ENCODE results near the gene IL22. TPM values are rescaled to one million over a fixed set of nuclear protein-coding genes. Genes with fewer than 3 reads are reported as not detected.

IL22 gene
- total RNA-seq, 1 experiment from 2014 or later: not detected

DNA sequence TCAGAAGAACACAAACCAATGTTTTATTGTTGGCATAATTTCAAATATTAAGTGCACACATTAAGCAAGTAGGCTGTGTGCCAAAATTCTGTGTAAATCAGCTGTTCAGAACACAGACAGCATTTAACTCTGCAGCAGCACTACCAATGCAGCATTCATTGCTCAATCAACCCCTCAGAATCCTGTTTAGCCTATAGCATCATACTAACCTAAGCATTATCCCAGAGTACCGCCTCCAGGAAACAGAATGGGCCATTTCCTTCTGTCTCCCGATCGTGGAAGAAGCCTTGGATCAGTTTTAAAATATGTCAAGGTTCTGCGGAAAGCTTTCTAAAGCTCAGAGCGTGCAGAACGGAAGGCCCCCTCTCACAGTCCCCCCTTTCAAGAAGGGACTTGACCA is 31.1 kb downstream of the IL22 start:
- no peaks in the 10 kb centered on the region for H3K27me3 ChIP-seq (ENCODE audit: insufficient read depth, low read length)
- Mint-ChIP-seq H3K9me3 (no peaks in the 10 kb centered on the region), H3K27me3 (ENCODE audit: low read depth) (peaks cover 2% of the 10 kb centered on the region; the same call in 1 of the 2 replicates), H3K4me3 (peak overlapping the region in 1 of 2 experiments; percentile 9; a peak in 1 of 5 replicates), H3K4me1 (peaks cover 8% of the 10 kb centered on the region in 2 experiments; a peak in 3 of 4 replicates), H3K27ac (no peak overlapping the region), H3K36me3 (ENCODE audit: insufficient read depth in 1 of 3, low read depth in 3 of 3) (no peaks in the 10 kb centered on the region)
- H3K9ac ChIP-seq (ENCODE audit: extremely low read depth, insufficient read length, low read length): no peak overlapping the region
- no peaks in the 10 kb centered on the region for H4K20me1 ChIP-seq (ENCODE audit: control insufficient read depth, insufficient read depth, insufficient read length)
- H3K4ac ChIP-seq (ENCODE audit: low read depth, low read length): no peak overlapping the region
- TF ChIP-seq, protein P1, sequence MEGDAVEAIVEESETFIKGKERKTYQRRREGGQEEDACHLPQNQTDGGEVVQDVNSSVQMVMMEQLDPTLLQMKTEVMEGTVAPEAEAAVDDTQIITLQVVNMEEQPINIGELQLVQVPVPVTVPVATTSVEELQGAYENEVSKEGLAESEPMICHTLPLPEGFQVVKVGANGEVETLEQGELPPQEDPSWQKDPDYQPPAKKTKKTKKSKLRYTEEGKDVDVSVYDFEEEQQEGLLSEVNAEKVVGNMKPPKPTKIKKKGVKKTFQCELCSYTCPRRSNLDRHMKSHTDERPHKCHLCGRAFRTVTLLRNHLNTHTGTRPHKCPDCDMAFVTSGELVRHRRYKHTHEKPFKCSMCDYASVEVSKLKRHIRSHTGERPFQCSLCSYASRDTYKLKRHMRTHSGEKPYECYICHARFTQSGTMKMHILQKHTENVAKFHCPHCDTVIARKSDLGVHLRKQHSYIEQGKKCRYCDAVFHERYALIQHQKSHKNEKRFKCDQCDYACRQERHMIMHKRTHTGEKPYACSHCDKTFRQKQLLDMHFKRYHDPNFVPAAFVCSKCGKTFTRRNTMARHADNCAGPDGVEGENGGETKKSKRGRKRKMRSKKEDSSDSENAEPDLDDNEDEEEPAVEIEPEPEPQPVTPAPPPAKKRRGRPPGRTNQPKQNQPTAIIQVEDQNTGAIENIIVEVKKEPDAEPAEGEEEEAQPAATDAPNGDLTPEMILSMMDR (conservative IDR thresholded peaks at IDR 0.05): no peak
- H3K79me1 ChIP-seq (ENCODE audit: insufficient read depth, low read depth, low read length, poor library complexity, severe bottlenecking): no peaks in the 10 kb centered on the region
- no peaks in the 10 kb centered on the region for H3K79me2 ChIP-seq (ENCODE audit: insufficient read depth, low read length)
- no peaks in the 10 kb centered on the region for H3K23me2 ChIP-seq (ENCODE audit: insufficient read length, low read depth, low read length, poor library complexity, severe bottlenecking)
- H3T11ph ChIP-seq (ENCODE audit: low read length): no peak overlapping the region
- H3K14ac ChIP-seq (ENCODE audit: insufficient read depth, low read length): no peak overlapping the region
- no peak overlapping the region for H2BK15ac ChIP-seq (ENCODE audit: low read depth, low read length)
- no peak overlapping the region for H4K5ac ChIP-seq (ENCODE audit: insufficient read length, low read depth, low read length)
- H2BK12ac ChIP-seq (ENCODE audit: insufficient read length, low read depth, low read length): no peak overlapping the region
- H3K4me2 ChIP-seq (ENCODE audit: insufficient read depth, insufficient read length, low read length): no peak overlapping the region
- H3K18ac ChIP-seq (ENCODE audit: insufficient read length, low read depth, low read length): no peak overlapping the region
- H3K56ac ChIP-seq (ENCODE audit: insufficient read length, low read depth, low read length): no peak overlapping the region
- no peaks in the 10 kb centered on the region for H3K4me1 ChIP-seq (ENCODE audit: insufficient read depth, low read length)
- no peaks in the 10 kb centered on the region for H3K9me3 ChIP-seq (ENCODE audit: control insufficient read depth, low read depth, low read length)
- H2BK5ac ChIP-seq (ENCODE audit: insufficient read length, low read length): no peak overlapping the region
- no peak overlapping the region for H2BK120ac ChIP-seq (ENCODE audit: low read depth, low read length, poor library complexity, severe bottlenecking)
- no peak overlapping the region for H2AFZ ChIP-seq (ENCODE audit: low read length)
- no peak overlapping the region for H3K23ac ChIP-seq (ENCODE audit: insufficient read length, low read depth, low read length)
- DNase-seq: no peak
- no CpG with 5 or more reads among the region's 6 CpGs for WGBS (ENCODE audit: extremely low coverage, insufficient read length, low lambda C conversion rate)
- no peak overlapping the region for H3K27ac ChIP-seq (ENCODE audit: insufficient read length, low read depth, low read length)
- no peak overlapping the region for H2AK5ac ChIP-seq (ENCODE audit: insufficient read length, low read length)
- H4K91ac ChIP-seq (ENCODE audit: insufficient read length, low read depth, low read length): no peak overlapping the region
- no peak overlapping the region for H4K8ac ChIP-seq (replicated peaks; ENCODE audit: insufficient read length, low read depth, low read length)
- H2BK20ac ChIP-seq (ENCODE audit: low read depth, low read length, poor library complexity, severe bottlenecking): no peak overlapping the region
